ENCODE measurements around the gene RPL36AL.

- TF ChIP-seq CTCF (IDR thresholded peaks at IDR 0.05) = no peak
- TF ChIP-seq, protein P1, sequence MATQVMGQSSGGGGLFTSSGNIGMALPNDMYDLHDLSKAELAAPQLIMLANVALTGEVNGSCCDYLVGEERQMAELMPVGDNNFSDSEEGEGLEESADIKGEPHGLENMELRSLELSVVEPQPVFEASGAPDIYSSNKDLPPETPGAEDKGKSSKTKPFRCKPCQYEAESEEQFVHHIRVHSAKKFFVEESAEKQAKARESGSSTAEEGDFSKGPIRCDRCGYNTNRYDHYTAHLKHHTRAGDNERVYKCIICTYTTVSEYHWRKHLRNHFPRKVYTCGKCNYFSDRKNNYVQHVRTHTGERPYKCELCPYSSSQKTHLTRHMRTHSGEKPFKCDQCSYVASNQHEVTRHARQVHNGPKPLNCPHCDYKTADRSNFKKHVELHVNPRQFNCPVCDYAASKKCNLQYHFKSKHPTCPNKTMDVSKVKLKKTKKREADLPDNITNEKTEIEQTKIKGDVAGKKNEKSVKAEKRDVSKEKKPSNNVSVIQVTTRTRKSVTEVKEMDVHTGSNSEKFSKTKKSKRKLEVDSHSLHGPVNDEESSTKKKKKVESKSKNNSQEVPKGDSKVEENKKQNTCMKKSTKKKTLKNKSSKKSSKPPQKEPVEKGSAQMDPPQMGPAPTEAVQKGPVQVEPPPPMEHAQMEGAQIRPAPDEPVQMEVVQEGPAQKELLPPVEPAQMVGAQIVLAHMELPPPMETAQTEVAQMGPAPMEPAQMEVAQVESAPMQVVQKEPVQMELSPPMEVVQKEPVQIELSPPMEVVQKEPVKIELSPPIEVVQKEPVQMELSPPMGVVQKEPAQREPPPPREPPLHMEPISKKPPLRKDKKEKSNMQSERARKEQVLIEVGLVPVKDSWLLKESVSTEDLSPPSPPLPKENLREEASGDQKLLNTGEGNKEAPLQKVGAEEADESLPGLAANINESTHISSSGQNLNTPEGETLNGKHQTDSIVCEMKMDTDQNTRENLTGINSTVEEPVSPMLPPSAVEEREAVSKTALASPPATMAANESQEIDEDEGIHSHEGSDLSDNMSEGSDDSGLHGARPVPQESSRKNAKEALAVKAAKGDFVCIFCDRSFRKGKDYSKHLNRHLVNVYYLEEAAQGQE (IDR thresholded peaks at IDR 0.05; ENCODE audit: low read depth, low read length) = no peak
Measured at GRCh38 chr14:49623941-49624839, 3.8 kb upstream of the RPL36AL start.
